ENCODE measurements around the gene C1RL. TPM values are rescaled to one million over a fixed set of nuclear protein-coding genes. Genes with fewer than 3 reads are reported as not detected.

Gene C1RL
- total RNA-seq, 2 experiments from 2014 or later = 3.0 to 10.4 TPM

DNA sequence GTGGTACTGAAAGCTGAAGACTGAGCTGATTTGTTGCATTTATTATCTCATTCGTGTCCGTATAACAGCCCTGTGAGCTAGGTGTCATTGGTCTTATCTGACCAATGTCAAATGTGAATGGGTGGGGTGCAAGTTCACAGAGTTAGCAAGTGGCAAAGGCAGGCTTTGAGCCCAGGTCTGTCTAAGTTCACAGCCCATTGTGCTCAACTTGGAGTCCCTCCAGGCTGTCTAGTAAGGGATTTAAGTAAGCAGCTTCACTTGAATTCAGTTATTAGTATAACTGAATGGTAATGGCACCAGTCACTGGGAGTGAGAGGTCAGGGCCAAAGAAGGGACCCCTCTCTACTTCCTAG is 40.0 kb downstream of the C1RL start:
- Histone ChIP-seq H3K79me2 (ENCODE audit: insufficient read depth, low read depth, low read length) (no peaks in the 10 kb centered on the region), H3K27ac (ENCODE audit: low read depth, low read length, poor library complexity, severe bottlenecking) (no peak overlapping the region), H3K4me1 (ENCODE audit: insufficient read depth, low read length, poor library complexity, severe bottlenecking) (no peaks in the 10 kb centered on the region), H3K9me2 (ENCODE audit: insufficient read depth, low read length) (no peaks in the 10 kb centered on the region), H3K4me3 (ENCODE audit: low read depth, low read length, poor library complexity, severe bottlenecking) (no peak overlapping the region), H3K4me2 (ENCODE audit: low read length) (no peak overlapping the region), H3K36me3 (ENCODE audit: insufficient read depth, low read length) (no peaks in the 10 kb centered on the region), H4K20me1 (ENCODE audit: insufficient read depth, low read length) (no peaks in the 10 kb centered on the region), H2AFZ (ENCODE audit: low read length) (no peak overlapping the region), H3K9me3 (ENCODE audit: low read length) (no peaks in the 10 kb centered on the region)
- ChIA-PET CTCF (ENCODE audit: unreplicated experiment) (interaction anchor here (0.6 to 1.0 kb wide), 2 partner anchors 31 to 1457 kb away, joined by 3 read pairs; no protein-coding TSS in a partner anchor), POLR2A (no interaction called here)
- no peak for DNase-seq (ENCODE audit: low spot score)
- no TSS peak for BruUV-seq (replicated peaks)
- intact Hi-C loops (cut with micrococcal nuclease; ENCODE audit: unreplicated experiment) = no loop called here
- no peak for TF ChIP-seq CTCF (conservative IDR thresholded peaks at IDR 0.05; ENCODE audit: low read length)
- no peak for TF ChIP-seq EZH2phosphoT487 (IDR thresholded peaks at IDR 0.05; ENCODE audit: borderline replicate concordance, low read depth, low read length)

DNA sequence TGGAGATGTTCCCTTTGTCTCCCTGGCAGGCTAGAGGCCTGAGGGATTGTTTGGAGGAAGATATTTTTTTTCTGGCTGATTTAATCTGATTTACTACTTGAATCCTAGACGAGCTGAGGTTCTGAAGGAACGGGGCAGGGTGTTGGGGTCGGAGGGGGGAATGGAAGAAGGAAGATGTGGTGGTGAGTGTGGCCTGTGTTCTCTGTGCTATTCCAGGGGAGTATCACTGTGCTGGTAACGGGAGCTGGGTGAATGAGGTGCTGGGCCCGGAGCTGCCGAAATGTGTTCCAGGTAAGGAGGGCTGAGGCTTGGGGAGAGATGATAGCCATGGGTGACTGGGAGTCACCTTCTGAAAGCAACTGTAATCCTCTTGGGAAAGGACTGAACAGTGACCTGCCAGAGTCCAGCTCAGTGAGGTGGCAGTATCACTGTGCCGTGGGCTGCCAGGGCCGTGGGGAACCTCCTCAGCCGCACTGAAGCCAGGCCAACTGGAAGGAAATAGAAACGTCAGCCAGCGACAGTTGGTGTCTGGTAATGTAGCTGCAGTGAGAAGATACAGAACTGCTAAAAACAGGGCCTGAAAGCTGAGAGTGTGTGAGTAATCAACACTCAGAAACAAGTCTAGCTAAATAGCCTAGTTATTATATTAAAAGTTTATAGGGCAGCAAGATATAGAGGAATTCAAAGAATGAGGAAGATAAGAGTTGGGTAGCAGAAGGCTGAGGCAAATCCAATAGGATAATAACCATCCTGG is 40.6 kb downstream of the C1RL start:
- no peaks in the 10 kb centered on the region for H3K4me1 ChIP-seq (ENCODE audit: insufficient read depth, low read length, poor library complexity, severe bottlenecking)
- H3K4me3 ChIP-seq (ENCODE audit: low read depth, low read length, poor library complexity, severe bottlenecking) = no peak overlapping the region
- H3K4me2 ChIP-seq (ENCODE audit: low read length) = no peak overlapping the region
- H3K79me2 ChIP-seq (ENCODE audit: insufficient read depth, low read depth, low read length) = no peaks in the 10 kb centered on the region
- no peaks in the 10 kb centered on the region for H4K20me1 ChIP-seq (ENCODE audit: insufficient read depth, low read length)
- no TSS peak for BruUV-seq (replicated peaks)
- H3K9me2 ChIP-seq (ENCODE audit: insufficient read depth, low read length) = no peaks in the 10 kb centered on the region
- intact Hi-C loops (cut with micrococcal nuclease; ENCODE audit: unreplicated experiment) = no loop called here
- POLR2A ChIA-PET = no interaction called here
- CTCF ChIA-PET (ENCODE audit: unreplicated experiment) = interaction anchor here (1.0 kb wide), 1 partner anchor 30 kb away, joined by 3 read pairs; no protein-coding TSS in a partner anchor
- no peaks in the 10 kb centered on the region for H3K9me3 ChIP-seq (ENCODE audit: low read length)
- no peaks in the 10 kb centered on the region for H3K36me3 ChIP-seq (ENCODE audit: insufficient read depth, low read length)
- no peak for DNase-seq (ENCODE audit: low spot score)
- TF ChIP-seq EZH2phosphoT487 (IDR thresholded peaks at IDR 0.05; ENCODE audit: borderline replicate concordance, low read depth, low read length) = no peak
- TF ChIP-seq CTCF (conservative IDR thresholded peaks at IDR 0.05; ENCODE audit: low read length) = no peak
- H2AFZ ChIP-seq (ENCODE audit: low read length) = no peak overlapping the region
- H3K27ac ChIP-seq (ENCODE audit: low read depth, low read length, poor library complexity, severe bottlenecking) = no peak overlapping the region

- ChIA-PET POLR2A (interaction anchor here (1.1 kb wide), 1 partner anchor 15 kb away, joined by 3 read pairs; no protein-coding TSS in a partner anchor), CTCF (ENCODE audit: unreplicated experiment) (no interaction called here)
- H3K9me3 ChIP-seq (ENCODE audit: low read length) = no peaks in the 10 kb centered on the region
- no peaks in the 10 kb centered on the region for H3K4me1 ChIP-seq (ENCODE audit: insufficient read depth, low read length, poor library complexity, severe bottlenecking)
- no TSS peak for BruUV-seq (replicated peaks)
- DNase-seq (ENCODE audit: low spot score) = no peak
- H3K36me3 ChIP-seq (ENCODE audit: insufficient read depth, low read length) = no peaks in the 10 kb centered on the region
- TF ChIP-seq CTCF (conservative IDR thresholded peaks at IDR 0.05; ENCODE audit: low read length) (no peak), EZH2phosphoT487 (IDR thresholded peaks at IDR 0.05; ENCODE audit: borderline replicate concordance, low read depth, low read length) (no peak)
- no peaks in the 10 kb centered on the region for H3K9me2 ChIP-seq (ENCODE audit: insufficient read depth, low read length)
- no peak overlapping the region for H2AFZ ChIP-seq (ENCODE audit: low read length)
- H3K79me2 ChIP-seq (ENCODE audit: insufficient read depth, low read depth, low read length) = no peaks in the 10 kb centered on the region
- H3K4me3 ChIP-seq (ENCODE audit: low read depth, low read length, poor library complexity, severe bottlenecking) = no peak overlapping the region
- no peaks in the 10 kb centered on the region for H4K20me1 ChIP-seq (ENCODE audit: insufficient read depth, low read length)
- intact Hi-C loops (cut with micrococcal nuclease; ENCODE audit: unreplicated experiment) = no loop called here
- no peak overlapping the region for H3K4me2 ChIP-seq (ENCODE audit: low read length)
- no peak overlapping the region for H3K27ac ChIP-seq (ENCODE audit: low read depth, low read length, poor library complexity, severe bottlenecking)
Observed at GRCh38 chr12:7067096-7067495, 41.9 kb downstream of the C1RL start.
